ENCODE measurements around the gene BHLHE23.

DNA sequence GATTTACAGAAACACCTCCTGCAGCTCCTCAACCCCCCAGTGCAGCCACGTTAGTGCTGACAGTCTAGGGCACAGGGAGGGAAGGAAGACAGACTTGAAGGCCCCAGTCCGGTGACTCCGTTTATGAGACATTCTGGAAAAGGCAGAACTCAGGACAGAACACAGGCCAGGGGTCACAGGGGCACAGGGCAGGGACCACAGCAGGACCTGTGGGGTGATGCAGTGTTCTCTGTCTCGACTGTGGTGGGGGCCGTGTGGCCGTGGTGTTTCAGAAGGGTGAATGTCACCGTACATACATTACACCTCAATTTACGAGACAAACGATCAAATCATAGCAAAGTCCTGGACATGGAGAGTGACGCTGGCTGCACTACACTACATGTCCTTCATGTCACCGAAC is 11.3 kb downstream of the BHLHE23 start:
- TF ChIP-seq, protein P1, sequence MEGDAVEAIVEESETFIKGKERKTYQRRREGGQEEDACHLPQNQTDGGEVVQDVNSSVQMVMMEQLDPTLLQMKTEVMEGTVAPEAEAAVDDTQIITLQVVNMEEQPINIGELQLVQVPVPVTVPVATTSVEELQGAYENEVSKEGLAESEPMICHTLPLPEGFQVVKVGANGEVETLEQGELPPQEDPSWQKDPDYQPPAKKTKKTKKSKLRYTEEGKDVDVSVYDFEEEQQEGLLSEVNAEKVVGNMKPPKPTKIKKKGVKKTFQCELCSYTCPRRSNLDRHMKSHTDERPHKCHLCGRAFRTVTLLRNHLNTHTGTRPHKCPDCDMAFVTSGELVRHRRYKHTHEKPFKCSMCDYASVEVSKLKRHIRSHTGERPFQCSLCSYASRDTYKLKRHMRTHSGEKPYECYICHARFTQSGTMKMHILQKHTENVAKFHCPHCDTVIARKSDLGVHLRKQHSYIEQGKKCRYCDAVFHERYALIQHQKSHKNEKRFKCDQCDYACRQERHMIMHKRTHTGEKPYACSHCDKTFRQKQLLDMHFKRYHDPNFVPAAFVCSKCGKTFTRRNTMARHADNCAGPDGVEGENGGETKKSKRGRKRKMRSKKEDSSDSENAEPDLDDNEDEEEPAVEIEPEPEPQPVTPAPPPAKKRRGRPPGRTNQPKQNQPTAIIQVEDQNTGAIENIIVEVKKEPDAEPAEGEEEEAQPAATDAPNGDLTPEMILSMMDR (conservative IDR thresholded peaks at IDR 0.05): no peak
- no peak for TF ChIP-seq EZH2 (IDR thresholded peaks at IDR 0.05; ENCODE audit: low read depth)

All from PC-9 (cell line).